Sigmoid colon (tissue), 7 donors: ENCODE results near the gene FBXL16. TPM values are rescaled to one million over a fixed set of nuclear protein-coding genes. Genes with fewer than 3 reads are reported as not detected.

ENCODE experiments used
- DNase-seq: peaks from one replicate; pipeline ENCODE4 v3.0.0-alpha.2; 2019
- H3K27ac ChIP-seq, 4 donors: fragments of 200-600 bp; sonication (generic); one replicate each; pipeline ENCODE4 v1.5.1; 2016 to 2019; ENCODE audit warnings: mild to moderate bottlenecking in 1 of 4
- H3K27me3 ChIP-seq, 3 donors: fragments of 200-600 bp; sonication (generic); one replicate each; pipeline ENCODE4 v1.5.1; 2019; ENCODE audit warnings: mild to moderate bottlenecking in 1 of 3
- H3K36me3 ChIP-seq, 4 donors: fragments of 200-600 bp; sonication (generic); one replicate each; pipeline ENCODE4 v1.5.1; 2016 to 2019
- H3K4me1 ChIP-seq, 4 donors: fragments of 200-600 bp; sonication (generic); one replicate each; pipeline ENCODE4 v1.5.1; 2017 to 2019
- H3K4me3 ChIP-seq, 4 donors: fragments of 200-600 bp; sonication (generic); one replicate each; pipeline ENCODE4 v1.5.1; 2017 to 2019; ENCODE audit warnings: mild to moderate bottlenecking in 2 of 4, moderate library complexity in 1 of 4
- H3K9me3 ChIP-seq, 4 donors: fragments of 200-600 bp in 3 of 4; sonication (generic) in 3 of 4; one replicate each; pipeline versions ENCODE4 v1.5.1 to v1.6.1; 2013 to 2019
- CTCF ChIP-seq, 4 experiments: fragments of 450-650 bp in 3 of 4; fragments of 200-600 bp in 1 of 4; IDR thresholded peaks; one replicate each; pipeline ENCODE4 v1.5.1; 2016 to 2019; ENCODE audit warnings: antibody characterized with exemption in 4 of 4, mild to moderate bottlenecking in 3 of 4, moderate library complexity in 2 of 4
- EP300 ChIP-seq, 4 donors: sonication (generic); formaldehyde crosslinking; IDR thresholded peaks; one replicate each; pipeline ENCODE4 v1.6.1; 2017; ENCODE audit warnings: antibody characterized with exemption in 4 of 4
- POLR2A ChIP-seq, 2 donors: fragments of 450-650 bp; IDR thresholded peaks; one replicate each; pipeline ENCODE4 v1.6.1; 2016; ENCODE audit warnings: antibody characterized with exemption in 2 of 2, mild to moderate bottlenecking in 2 of 2, moderate library complexity in 2 of 2
- POLR2AphosphoS5 ChIP-seq, 4 donors: sonication (generic); formaldehyde crosslinking; IDR thresholded peaks; one replicate each; pipeline ENCODE4 v1.6.1; 2017; ENCODE audit warnings: antibody characterized with exemption in 4 of 4
- WGBS, 2 donors: extraction: QIAGEN DNeasy Blood & Tissue Kit; methylation state at CpG; one replicate each; pipeline ENCODE4 v1.1.7; 2013; 5-methylcytosine and 5-hydroxymethylcytosine counted together
- intact Hi-C: fragments of 100-400 bp; cut with DNase I; formaldehyde crosslinking; loops from one replicate; pipeline ENCODE4 v1.15.1; 2023
- polyA plus RNA-seq, 3 donors: library from polyadenylated mRNA; stranded (reverse); fragments of 200-250 nt; gene quantifications; one replicate each; pipeline ENCODE4 v1.2.3, GENCODE V29; 2013
- total RNA-seq, 4 donors: library from RNA; depleted of rRNA; stranded (reverse); fragments of >200 nt; gene quantifications; one replicate each; pipeline ENCODE4 v1.1.0, GENCODE V29; 2016
- donor health status: healthy with polysubstance abuse.
- donor health status: Bipolar disorder and iron deficiency.
- donor health status: healthy.

The FBXL16 gene
- total and polyA plus RNA-seq, 7 donors = 0.16 to 2.4 (median 1.4) TPM; not detected in 1

DNA sequence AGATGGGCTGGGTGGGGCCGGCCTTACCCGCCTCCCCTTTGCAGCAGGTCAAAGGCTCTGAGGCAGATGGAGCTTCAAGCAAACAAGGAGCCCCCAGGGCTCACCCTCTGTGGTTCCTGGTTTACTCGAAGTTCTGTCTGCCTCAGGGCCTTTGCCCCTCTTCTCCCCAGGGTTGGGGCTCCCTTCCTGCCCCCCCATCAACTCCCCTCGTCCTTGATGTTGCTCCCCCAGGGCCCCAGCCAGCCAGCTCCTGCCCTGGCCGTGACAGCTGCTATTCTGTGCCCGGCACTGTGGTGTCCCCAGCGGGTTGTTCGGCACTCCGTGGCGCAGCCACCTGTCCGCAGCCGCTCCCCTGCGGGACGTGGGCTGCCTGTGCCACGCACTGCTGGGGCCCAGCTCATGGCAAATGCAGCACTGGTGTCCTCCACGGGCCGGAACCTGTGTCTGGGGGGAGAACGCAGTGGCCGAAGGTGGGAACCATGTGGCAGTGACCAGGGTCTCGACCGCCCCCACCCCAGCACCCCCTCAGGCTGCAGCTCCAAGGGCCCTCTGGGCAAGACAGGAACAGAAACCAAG, 5.0 kb upstream of the FBXL16 start:
- WGBS, 2 donors = 55 to 68% methylated on average over 21 of the region's 21 CpGs
- H3K4me1 ChIP-seq = peaks cover 0 to 31% (median 20%) of the 10 kb centered on the region in 4 donors
- no peaks in the 10 kb centered on the region for H3K9me3 ChIP-seq
- intact Hi-C loops = loop anchor here (1.0 to 5.0 kb wide), 4 partner anchors 30 to 392 kb away; partner anchors contain the start of gene CIAO3
- TF ChIP-seq POLR2AphosphoS5 (IDR thresholded peaks at IDR 0.05) = no peak
- TF ChIP-seq POLR2A (IDR thresholded peaks at IDR 0.05) = no peak
- TF ChIP-seq CTCF (IDR thresholded peaks at IDR 0.05) = no peak
- no peak for TF ChIP-seq EP300 (IDR thresholded peaks at IDR 0.05)
- no peak for DNase-seq
- no peak overlapping the region for H3K27ac ChIP-seq
- no peaks in the 10 kb centered on the region for H3K36me3 ChIP-seq
- H3K4me3 ChIP-seq = no peak overlapping the region
- H3K27me3 ChIP-seq = peaks cover 30 to 60% (median 59%) of the 10 kb centered on the region in 3 donors

GRCh38 chr16:709566-710499, 4.2 kb upstream of the FBXL16 start:
- Histone ChIP-seq H3K27ac (no peak overlapping the region), H3K4me3 (no peak overlapping the region), H3K4me1 (peaks cover 0 to 30% (median 18%) of the 10 kb centered on the region in 4 donors), H3K36me3 (no peaks in the 10 kb centered on the region), H3K9me3 (no peaks in the 10 kb centered on the region), H3K27me3 (peaks cover 37 to 67% (median 67%) of the 10 kb centered on the region in 3 donors)
- TF ChIP-seq POLR2AphosphoS5 (IDR thresholded peaks at IDR 0.05) (no peak), CTCF (IDR thresholded peaks at IDR 0.05) (no peak), POLR2A (IDR thresholded peaks at IDR 0.05) (no peak)
- DNase-seq = no peak
- intact Hi-C loops = loop anchor here (2.0 to 5.0 kb wide), 3 partner anchors 77 to 393 kb away; no protein-coding TSS in a partner anchor
- 26 to 32% methylated on average over 30 of the region's 30 CpGs for WGBS, 2 donors

GRCh38 chr16:708959-709358, 3.4 kb upstream of the FBXL16 start:
- intact Hi-C loops = no loop called here
- DNase-seq = no peak
- 64 to 83% methylated on average over 4 of the region's 4 CpGs for WGBS, 2 donors
- no peak overlapping the region for H3K27ac ChIP-seq
- H3K9me3 ChIP-seq = no peaks in the 10 kb centered on the region
- TF ChIP-seq POLR2AphosphoS5 (IDR thresholded peaks at IDR 0.05) (no peak), CTCF (IDR thresholded peaks at IDR 0.05) (no peak), POLR2A (IDR thresholded peaks at IDR 0.05) (no peak), EP300 (IDR thresholded peaks at IDR 0.05) (no peak)
- H3K27me3 ChIP-seq = peaks cover 45 to 76% (median 75%) of the 10 kb centered on the region in 3 donors
- no peak overlapping the region for H3K4me3 ChIP-seq
- no peaks in the 10 kb centered on the region for H3K36me3 ChIP-seq
- peaks cover 0 to 24% (median 12%) of the 10 kb centered on the region in 4 donors for H3K4me1 ChIP-seq

- Histone ChIP-seq H3K9me3 (no peaks in the 10 kb centered on the region), H3K4me3 (no peak overlapping the region), H3K36me3 (no peaks in the 10 kb centered on the region), H3K4me1 (peaks cover 0 to 24% (median 12%) of the 10 kb centered on the region in 4 donors), H3K27me3 (peaks cover 54 to 85% (median 85%) of the 10 kb centered on the region in 3 donors), H3K27ac (no peak overlapping the region)
- DNase-seq = no peak
- intact Hi-C loops = no loop called here
- WGBS, 2 donors = 31 to 53% methylated on average over 3 of the region's 3 CpGs
- no peak for TF ChIP-seq POLR2AphosphoS5 (IDR thresholded peaks at IDR 0.05)
- no peak for TF ChIP-seq POLR2A (IDR thresholded peaks at IDR 0.05)
- TF ChIP-seq CTCF (IDR thresholded peaks at IDR 0.05) = no peak
- TF ChIP-seq EP300 (IDR thresholded peaks at IDR 0.05) = no peak
Measured at GRCh38 chr16:708019-708418, 2.4 kb upstream of the FBXL16 start.
